ENCODE data around the gene PALLD. TPM values are rescaled to one million over a fixed set of nuclear protein-coding genes. Genes with fewer than 3 reads are reported as not detected.

The PALLD gene
- polyA plus RNA-seq, 5 donors, result 55.6 to 90.3 (median 82.1) TPM

DNA sequence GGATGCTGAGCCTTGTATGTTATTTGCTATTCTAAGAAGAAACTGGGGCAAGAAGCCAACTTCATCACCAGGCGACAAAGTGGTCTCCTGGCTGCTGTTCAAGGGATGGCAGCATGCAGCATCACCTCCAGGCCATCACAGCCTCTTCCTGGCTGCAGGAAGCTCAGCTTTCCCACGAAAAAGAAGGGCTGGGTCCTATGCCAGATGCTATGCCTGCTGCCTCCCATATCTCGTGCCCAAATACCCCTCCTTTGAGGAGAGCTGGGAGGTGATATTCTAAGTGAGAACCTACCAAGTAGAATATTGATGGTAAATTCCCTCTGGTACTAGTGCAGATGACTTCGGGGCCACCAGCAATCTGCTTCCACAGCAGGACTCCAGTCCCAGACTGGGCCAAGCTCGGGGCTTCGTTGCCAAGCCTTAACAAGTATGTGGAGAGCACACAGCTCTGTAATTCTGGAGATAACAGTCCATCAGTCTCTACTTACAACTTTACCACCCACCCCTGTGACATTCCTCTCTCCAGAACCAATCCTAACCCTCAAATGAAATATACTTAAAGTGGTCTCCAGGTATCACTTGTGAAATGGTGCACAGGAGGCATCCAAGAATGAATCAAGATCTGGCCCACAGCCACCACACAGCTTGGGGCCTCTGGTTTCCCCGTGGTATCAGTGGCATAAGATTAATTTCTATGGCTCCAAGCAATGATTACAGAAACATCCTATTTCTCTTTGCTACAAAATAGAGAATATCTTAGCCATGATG is 149.3 kb downstream of the PALLD start:
- no peak for DNase-seq

GRCh38 chr4:168647646-168648375 is 151.0 kb downstream of the PALLD start:
- no peak for DNase-seq

DNA sequence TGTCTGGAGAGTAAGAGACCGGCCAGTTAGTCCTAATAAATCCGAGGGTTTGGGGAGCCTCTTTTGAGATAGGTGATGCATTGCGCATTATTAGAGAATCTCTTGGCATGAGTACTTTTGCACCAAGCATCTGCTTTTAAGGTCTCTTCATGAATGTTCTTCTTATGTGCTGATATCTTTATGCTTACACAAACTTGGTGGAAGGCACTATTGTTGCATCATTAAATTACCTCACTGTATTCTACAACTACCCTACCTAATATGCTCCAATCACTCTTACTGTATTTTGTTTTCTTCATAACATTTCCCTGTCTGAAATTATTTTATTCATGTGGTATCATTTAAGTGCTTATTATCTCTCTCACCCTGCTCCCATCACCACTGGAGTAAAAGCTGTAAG is 151.6 kb downstream of the PALLD start:
- DNase-seq, result no peak

GRCh38 chr4:168648929-168649328 is 152.1 kb downstream of the PALLD start:
- no peak for DNase-seq

DNA sequence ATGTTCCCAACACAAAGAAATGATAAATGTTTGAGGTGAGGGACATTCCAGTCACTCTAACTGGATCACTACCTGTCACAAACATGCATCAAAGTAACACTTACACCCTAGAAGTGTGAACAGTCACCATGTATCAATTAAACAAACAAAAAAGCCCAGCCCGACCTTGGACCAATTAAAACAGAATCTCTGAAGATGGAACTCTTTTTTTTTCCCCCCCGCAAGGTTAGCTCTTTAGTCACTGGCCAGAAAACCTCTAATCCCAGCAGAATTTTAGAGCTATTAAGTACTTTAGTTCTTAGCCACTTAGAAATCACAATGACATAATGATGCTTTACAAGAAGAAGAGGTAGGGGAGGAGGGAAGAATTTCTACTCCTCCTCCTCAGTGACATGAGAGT is 154.5 kb downstream of the PALLD start:
- DNase-seq, result no peak

DNA sequence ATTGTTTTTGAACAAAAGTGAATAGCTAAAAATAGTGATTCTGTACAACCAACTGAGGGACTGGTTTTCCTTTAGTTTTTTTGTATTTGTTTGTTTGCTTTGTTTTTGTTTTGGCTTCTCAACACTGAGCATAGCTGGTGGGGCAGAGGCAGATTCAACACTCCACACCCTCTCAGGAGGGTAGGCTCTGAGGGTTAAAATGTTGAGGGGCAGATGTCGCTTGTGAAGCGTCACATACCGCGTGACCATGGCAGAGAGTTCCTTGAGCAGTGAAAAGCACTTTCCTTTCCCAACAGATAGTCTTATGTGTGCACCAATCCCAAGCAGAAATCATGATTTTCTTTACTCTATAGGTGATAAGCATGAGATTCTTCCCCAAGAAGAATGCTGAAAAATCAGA is 155.0 kb downstream of the PALLD start:
- no peak for DNase-seq

DNA sequence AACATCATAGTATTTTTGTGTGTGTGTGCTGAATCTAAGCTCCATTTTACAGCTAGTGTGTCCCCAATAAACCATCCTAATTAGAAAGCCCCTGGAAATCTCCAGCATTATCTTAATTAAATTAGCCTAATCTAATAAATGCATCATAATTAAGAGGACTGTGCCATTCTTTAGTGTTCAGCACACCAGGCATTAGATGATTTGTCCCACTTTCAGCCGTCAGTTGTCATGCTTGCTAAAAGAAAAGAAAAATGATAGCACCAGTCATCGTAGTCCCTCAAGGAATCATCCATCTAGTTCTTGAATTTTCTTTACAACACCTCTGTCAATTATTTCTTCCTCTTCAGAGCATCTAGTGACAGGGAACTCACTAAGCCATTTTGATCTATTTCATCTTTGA is 155.9 kb downstream of the PALLD start:
- no peak for DNase-seq

DNA sequence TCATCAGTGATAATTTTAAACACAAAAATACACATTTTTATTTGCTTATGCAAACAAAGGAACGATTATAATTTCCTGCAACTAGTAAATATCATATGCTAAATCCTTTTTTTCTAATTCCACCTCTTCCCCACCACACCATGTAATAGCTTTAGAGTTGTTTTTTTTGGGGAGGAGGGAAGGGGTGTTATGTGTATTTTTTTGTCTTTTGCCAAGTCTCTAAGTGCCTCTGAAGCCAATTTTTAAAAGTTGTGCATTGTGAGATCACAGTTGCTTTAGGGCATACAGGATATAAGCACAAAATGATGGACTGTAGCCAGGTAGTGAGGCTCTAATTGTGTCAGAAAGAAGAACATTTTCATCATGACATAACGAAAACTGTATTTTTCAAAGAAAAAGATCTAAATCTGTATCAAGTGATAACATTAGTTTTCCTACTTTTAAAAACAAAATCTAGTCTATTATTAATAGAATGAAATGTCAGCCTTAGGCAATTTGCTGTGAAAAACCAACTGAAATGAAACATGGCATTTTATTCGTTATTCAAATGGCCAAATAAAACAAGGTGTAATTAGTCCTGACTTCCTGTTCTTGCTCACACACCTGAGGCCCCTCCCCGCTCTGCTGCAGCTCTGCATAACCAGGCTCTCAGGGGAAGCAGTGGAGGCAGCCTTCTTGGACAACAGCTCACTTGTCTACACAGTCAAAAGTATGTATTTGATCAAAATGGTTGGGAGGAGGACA is 157.4 kb downstream of the PALLD start:
- DNase-seq, result no peak

- no peak for DNase-seq
Measured at GRCh38 chr4:168654848-168655174, 158.0 kb downstream of the PALLD start.

- DNase-seq, result no peak
Measured at GRCh38 chr4:168655182-168655581, 158.3 kb downstream of the PALLD start.

- DNase-seq, result no peak
Measured at GRCh38 chr4:168656055-168656660, 159.3 kb downstream of the PALLD start.

DNA sequence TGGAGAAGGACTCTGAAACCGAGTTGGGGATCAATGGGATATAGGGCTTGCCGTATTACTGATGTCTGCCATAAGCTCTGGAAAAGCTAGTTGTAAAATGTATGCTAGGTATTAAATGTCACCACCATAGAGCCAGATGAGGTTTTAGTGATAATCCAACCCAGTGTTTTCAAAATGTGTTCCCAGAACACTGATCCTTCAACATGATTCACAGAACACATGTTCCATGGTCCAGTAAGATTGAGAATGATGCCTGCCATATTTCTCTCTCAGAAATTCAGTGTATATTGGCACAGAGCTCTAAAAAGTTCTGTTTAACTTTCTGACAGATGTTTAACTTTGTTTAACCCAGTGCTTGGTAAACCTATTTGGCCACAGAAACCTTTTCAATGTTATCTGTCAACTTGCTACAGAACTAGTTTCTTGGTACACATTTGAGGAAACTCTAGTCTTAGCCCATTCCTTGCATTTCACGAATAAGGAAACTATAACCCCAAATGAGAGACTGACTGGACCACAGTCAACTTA is 160.2 kb downstream of the PALLD start:
- no peak for DNase-seq

- no peak for DNase-seq
Measured at GRCh38 chr4:168658751-168659150, 161.9 kb downstream of the PALLD start.

DNA sequence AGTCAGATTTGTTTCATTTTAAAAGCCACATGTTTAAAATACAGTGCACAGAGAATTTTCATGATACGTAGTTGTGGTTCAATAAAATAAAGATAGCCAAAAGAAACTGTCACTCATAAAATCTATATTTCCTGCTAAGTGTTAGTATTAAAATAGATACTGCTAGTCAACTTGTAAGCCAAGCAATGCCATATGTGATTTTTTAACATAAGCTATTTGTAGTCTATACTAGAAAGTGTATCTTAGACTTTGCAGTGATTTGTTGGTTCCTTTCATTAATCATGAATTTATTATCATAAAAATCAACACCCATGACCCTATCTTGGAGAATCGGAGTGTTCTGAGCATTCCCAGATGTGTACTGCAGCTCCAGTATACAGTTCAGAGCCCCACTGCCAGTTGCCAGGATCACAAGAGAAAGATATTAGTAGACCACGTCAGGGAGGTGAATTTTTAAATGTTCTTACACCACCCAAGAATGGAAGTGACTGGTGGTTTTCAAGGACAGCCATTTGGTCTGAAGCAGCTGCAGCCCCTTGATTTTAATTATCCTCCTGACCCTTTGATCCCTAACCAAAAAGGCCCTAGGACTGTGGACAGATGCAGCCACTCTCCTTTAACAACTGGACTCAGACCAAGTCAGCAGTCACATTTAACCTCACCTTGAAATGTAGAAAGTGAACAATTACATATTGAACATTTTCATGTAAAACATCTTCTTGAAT is 163.1 kb downstream of the PALLD start:
- DNase-seq, result no peak

DNA sequence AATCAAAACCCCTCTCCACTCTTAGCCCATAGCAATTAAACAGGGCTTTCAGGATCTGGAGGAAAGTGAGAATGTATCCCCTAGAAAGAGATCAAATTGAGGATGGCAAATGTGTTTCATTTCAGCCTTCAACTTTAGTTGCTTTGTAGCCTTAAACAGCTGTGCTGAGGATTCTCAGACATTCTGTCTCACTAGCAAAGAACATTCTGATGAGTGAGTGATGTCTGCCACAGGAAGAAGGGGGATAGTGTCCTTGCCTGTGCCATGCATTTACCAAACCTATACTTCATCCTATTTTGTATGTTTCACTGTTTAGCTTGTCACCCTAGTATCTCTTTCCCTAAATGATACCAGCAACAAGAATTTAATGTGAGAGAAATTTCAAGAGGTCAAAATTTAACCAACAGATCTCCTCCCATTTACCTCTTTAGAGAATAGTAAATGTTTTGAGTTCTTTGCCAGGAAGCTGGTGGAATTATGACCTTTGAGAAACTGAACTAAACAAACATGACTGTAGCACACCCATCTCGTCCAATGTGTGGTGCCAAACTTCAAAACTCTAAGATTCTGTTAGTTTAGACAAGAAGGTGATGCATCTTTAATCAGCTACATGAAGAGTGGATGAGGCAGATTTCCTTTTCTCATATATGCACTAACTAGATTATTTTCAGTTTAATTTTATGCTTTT is 165.6 kb downstream of the PALLD start:
- no peak for DNase-seq

- no peak for DNase-seq
Measured at GRCh38 chr4:168664242-168664891, 167.5 kb downstream of the PALLD start.

DNA sequence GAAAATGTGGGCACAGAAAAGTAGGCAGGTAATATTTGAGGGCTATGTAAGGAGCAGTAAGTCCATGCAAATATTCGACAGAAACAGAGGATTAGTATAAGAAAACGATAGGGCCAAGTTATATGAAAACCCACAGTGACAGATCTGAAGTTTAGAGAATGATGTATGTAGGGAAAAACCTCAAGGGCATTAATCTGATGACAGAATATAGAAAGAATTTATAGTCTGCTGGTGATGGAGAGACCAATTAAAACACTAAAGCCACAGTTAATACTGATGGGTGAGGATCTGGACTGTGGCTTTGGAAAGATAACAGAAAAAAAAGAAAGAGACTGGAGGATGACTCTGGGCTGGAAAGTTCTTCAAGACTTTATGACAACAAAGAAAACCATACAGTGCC is 169.7 kb downstream of the PALLD start:
- no peak for DNase-seq

- DNase-seq, result no peak
Measured at GRCh38 chr4:168667376-168667775, 170.5 kb downstream of the PALLD start.

- DNase-seq, result no peak
Measured at GRCh38 chr4:168667921-168668320, 171.1 kb downstream of the PALLD start.

DNA sequence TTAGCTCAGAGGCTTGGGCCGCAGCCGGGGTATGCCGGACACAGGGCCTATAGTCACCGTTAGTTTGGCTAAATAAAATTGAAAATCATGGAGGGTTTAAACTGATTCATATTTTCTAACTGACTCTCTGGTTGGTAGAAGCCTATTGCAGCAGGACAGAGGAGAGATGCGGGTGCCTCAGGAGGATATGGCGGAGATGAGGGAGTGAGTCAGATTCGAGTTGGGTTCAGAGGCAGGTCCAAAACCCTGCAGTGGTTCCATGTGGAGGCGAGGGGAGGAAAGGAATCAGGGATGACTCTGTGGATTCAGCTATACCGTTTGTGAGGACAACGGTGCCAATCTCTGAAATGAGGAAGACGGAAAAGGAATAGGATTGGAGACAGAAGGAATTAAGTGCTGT is 176.6 kb downstream of the PALLD start:
- no peak for DNase-seq
